K562 (cell line): ENCODE results near the gene TMEM43. TPM values are rescaled to one million over a fixed set of nuclear protein-coding genes. Genes with fewer than 3 reads are reported as not detected.

ENCODE experiments used
- BRF1 ChIP-seq: IDR thresholded peaks from 3 replicates; pipeline ENCODE4 v1.6.1; 2011; ENCODE audit warnings: borderline replicate concordance, mild to moderate bottlenecking; ENCODE audit not compliant: insufficient read length; ENCODE audit errors: extremely low read depth
- FOSL1 ChIP-seq: fragments of 200-800 bp; sonication (Bioruptor generic); conservative IDR thresholded peaks from 2 replicates; pipeline ENCODE4 v1.6.1; 2016; ENCODE audit warnings: missing genetic modification characterization, missing compliant biosample characterization
- GATA2 ChIP-seq: sonication (generic); formaldehyde crosslinking; IDR thresholded peaks from 2 replicates; pipeline ENCODE4 v1.4.0; 2020; ENCODE audit warnings: mild to moderate bottlenecking, missing genetic modification reagents
- ILF3 ChIP-seq: fragments of 450-650 bp; IDR thresholded peaks from 2 replicates; pipeline ENCODE4 v1.6.1; 2018; ENCODE audit warnings: antibody characterized with exemption, mild to moderate bottlenecking, moderate library complexity, borderline replicate concordance
- JUND ChIP-seq, 2 experiments: IDR thresholded peaks; 2 replicates in 1 of 2; 3 replicates in 1 of 2; pipeline ENCODE4 v1.6.1; 2011; ENCODE audit warnings: borderline replicate concordance in 2 of 2, low read depth in 2 of 2, low read length in 2 of 2, improper control_type of control experiment in 1 of 2, missing biosample characterization in 1 of 2, missing genetic modification characterization in 1 of 2, missing genetic modification reagents in 1 of 2
- MIER1 ChIP-seq: fragments of 450-650 bp; IDR thresholded peaks from 2 replicates; pipeline ENCODE4 v1.6.1; 2016; ENCODE audit warnings: antibody characterized with exemption, mild to moderate bottlenecking, low read depth
- MYNN ChIP-seq, 2 experiments: sonication (generic); formaldehyde crosslinking in 1 of 2; IDR thresholded peaks; 2 replicates each; pipeline versions ENCODE4 v1.5.0 to v1.6.1; 2016 to 2020; ENCODE audit warnings: antibody characterized with exemption in 1 of 2, missing genetic modification reagents in 1 of 2
- NCOR1 ChIP-seq: fragments of 450-650 bp; IDR thresholded peaks from 2 replicates; pipeline ENCODE4 v1.6.1; 2016; ENCODE audit warnings: mild to moderate bottlenecking, moderate library complexity
- NEUROD1 ChIP-seq: fragments of 150-350 bp; IDR thresholded peaks from 2 replicates; pipeline ENCODE4 v1.6.1; 2014; ENCODE audit warnings: borderline replicate concordance, low read length, low read depth; ENCODE audit not compliant: partially characterized antibody
- PBX2 ChIP-seq, 2 experiments: IDR thresholded peaks in 1 of 2; conservative IDR thresholded peaks in 1 of 2; 2 replicates each; pipeline ENCODE4 v1.6.1; 2016; ENCODE audit warnings: low read depth in 2 of 2, mild to moderate bottlenecking in 1 of 2, missing compliant biosample characterization in 1 of 2, missing genetic modification characterization in 1 of 2, moderate library complexity in 1 of 2
- SAFB2 ChIP-seq: fragments of 200-400 bp; formaldehyde crosslinking; IDR thresholded peaks from 2 replicates; pipeline ENCODE4 v1.6.1; 2018; ENCODE audit warnings: borderline replicate concordance, low read length, low read depth, moderate library complexity; ENCODE audit not compliant: severe bottlenecking
- SIN3A ChIP-seq, 2 experiments: fragments of 150-350 bp in 1 of 2; IDR thresholded peaks; 2 replicates each; pipeline ENCODE4 v1.6.1; 2011 to 2016; ENCODE audit warnings: borderline replicate concordance in 2 of 2, low read depth in 2 of 2, low read length in 2 of 2, mild to moderate bottlenecking in 2 of 2, moderate library complexity in 2 of 2; ENCODE audit not compliant: control insufficient read depth in 1 of 2
- SMAD1 ChIP-seq: fragments of 150-350 bp; IDR thresholded peaks from 2 replicates; pipeline ENCODE4 v1.6.1; 2014; ENCODE audit warnings: low read length, low read depth; ENCODE audit not compliant: partially characterized antibody
- TFAP4 ChIP-seq: sonication (generic); formaldehyde crosslinking; IDR thresholded peaks from 2 replicates; pipeline ENCODE4 v1.8.0; 2022; ENCODE audit warnings: missing genetic modification reagents, mild to moderate bottlenecking, moderate library complexity, borderline replicate concordance
- UBTF ChIP-seq, 2 experiments: IDR thresholded peaks; 2 replicates each; pipeline ENCODE4 v1.6.1; 2012; ENCODE audit warnings: improper control_type of control experiment in 2 of 2, low read depth in 2 of 2, low read length in 2 of 2, borderline replicate concordance in 1 of 2
- VEZF1 ChIP-seq: fragments of 200-800 bp; sonication (Bioruptor generic); IDR thresholded peaks from 2 replicates; pipeline ENCODE4 v1.6.1; 2017; ENCODE audit warnings: missing genetic modification characterization, missing compliant biosample characterization
- ZNF551 ChIP-seq: fragments of 250-450 bp; sonication (Bioruptor Pico); IDR thresholded peaks from 2 replicates; pipeline ENCODE4 v1.5.0; 2021; ENCODE audit warnings: mild to moderate bottlenecking, moderate library complexity
- polyA plus RNA-seq, 8 experiments: library from polyadenylated mRNA; depleted of rRNA in 4 of 8; stranded (reverse) in 5 of 8; unstranded in 3 of 8; fragments of >200 nt; fragmentation: Nextera tagmentation in 2 of 8; fragmentation: Illumina TruSeq in 1 of 8; extraction: Ambion mirVana in 2 of 8; extraction: Trizol in 1 of 8; gene quantifications; 2 replicates each; pipeline versions ENCODE4 v1.2.1 to v1.2.3, GENCODE V29; 2011 to 2014; ENCODE audit warnings: inconsistent platforms in 1 of 8, missing spikeins in 1 of 8
- total RNA-seq, 7 experiments: library from RNA; depleted of rRNA in 6 of 7; stranded (reverse); fragments of >200 nt in 6 of 7; fragmentation: Illumina TruSeq in 2 of 7; extraction: Trizol in 2 of 7; gene quantifications; 2 replicates each; pipeline versions ENCODE4 v1.2.1 to v1.2.3, GENCODE V29; 2011 to 2021; ENCODE audit warnings: low replicate concordance in 1 of 7

TMEM43 gene
- total and polyA plus RNA-seq, 9 of the 15 experiments (the other 6 are each of a cell fraction or from before 2014, with no cell fraction given) = 16.7 to 46.1 (median 35.7) TPM

GRCh38 chr3:14144423-14145075 is 19.7 kb downstream of the TMEM43 start (continued):
- TF ChIP-seq UBTF (IDR thresholded peaks at IDR 0.05; ENCODE audit: borderline replicate concordance in 1 of 2, low read depth in 2 of 2, low read length in 2 of 2) (0 out of 4 replicates have a peak, but pooled peaks of 1 of the 2 experiments have one; percentile 41), SIN3A (IDR thresholded peaks at IDR 0.05; ENCODE audit: borderline replicate concordance in 2 of 2, control insufficient read depth in 1 of 2, low read depth in 2 of 2, low read length in 2 of 2) (no peak), VEZF1 (CRISPR knock-in tag) (0 out of 2 replicates have a peak, but pooled peaks have one; percentile 31), FOSL1 (tag) (peak; percentile 100), BRF1 (no peak), TFAP4 (CRISPR knock-in tag) (peak; percentile 67; the same call in 1 of the 2 replicates), SMAD1 (peak; percentile 63), NEUROD1 (peak; percentile 82), ZNF551 (0 out of 2 replicates have a peak, but pooled peaks have one; percentile 35), SAFB2 (no peak), PBX2 (CRISPR knock-in tag; IDR thresholded peaks at IDR 0.05; ENCODE audit: low read depth) (no peak), PBX2 (tag; conservative IDR thresholded peaks at IDR 0.05; ENCODE audit: low read depth) (peak; percentile 56), GATA2 (CRISPR knock-in tag) (peak; percentile 54), JUND (IDR thresholded peaks at IDR 0.05; ENCODE audit: borderline replicate concordance, low read depth, low read length) (peak; percentile 98), JUND (tag; IDR thresholded peaks at IDR 0.05; ENCODE audit: borderline replicate concordance, low read depth, low read length) (peak; percentile 96), MIER1 (no peak), ILF3 (no peak), MYNN (IDR thresholded peaks at IDR 0.05) (peak; percentile 44; the same call in 1 of the 2 replicates), MYNN (CRISPR knock-in tag; IDR thresholded peaks at IDR 0.05) (no peak), NCOR1 (no peak)
